WERI-Rb-1 (cell line): ENCODE results near the gene OTOF.

Source experiments
- DNase-seq: peaks from one replicate; pipeline ENCODE4 v3.0.0-alpha.2; 2020
- H3K27ac ChIP-seq: fragments of 250-450 bp; sonication (Bioruptor Pico); 2 replicates; pipeline ENCODE4 v1.5.1; 2020; ENCODE audit warnings: mild to moderate bottlenecking, moderate library complexity
- H3K27me3 ChIP-seq: fragments of 250-450 bp; sonication (Bioruptor Pico); 2 replicates; pipeline ENCODE4 v1.5.1; 2021; ENCODE audit warnings: mild to moderate bottlenecking, low read depth, moderate library complexity; ENCODE audit not compliant: insufficient read depth, severe bottlenecking
- H3K36me3 ChIP-seq: fragments of 250-450 bp; sonication (Bioruptor Pico); 2 replicates; pipeline ENCODE4 v1.5.1; 2020; ENCODE audit warnings: mild to moderate bottlenecking, moderate library complexity
- H3K4me3 ChIP-seq: 2 replicates; pipeline ENCODE4 v1.5.1; 2011; ENCODE audit warnings: low read depth, mild to moderate bottlenecking, control low read depth, low read length
- H3K9me3 ChIP-seq: fragments of 250-450 bp; sonication (Bioruptor Pico); 2 replicates; pipeline ENCODE4 v1.5.1; 2021; ENCODE audit warnings: mild to moderate bottlenecking, moderate library complexity; ENCODE audit not compliant: severe bottlenecking
- TF ChIP-seq, protein P1 (sequence below): IDR thresholded peaks from 2 replicates; pipeline ENCODE4 v1.5.1; 2011; ENCODE audit warnings: low read depth, mild to moderate bottlenecking, control low read depth, inconsistent platforms, low read length

OTOF gene

DNA sequence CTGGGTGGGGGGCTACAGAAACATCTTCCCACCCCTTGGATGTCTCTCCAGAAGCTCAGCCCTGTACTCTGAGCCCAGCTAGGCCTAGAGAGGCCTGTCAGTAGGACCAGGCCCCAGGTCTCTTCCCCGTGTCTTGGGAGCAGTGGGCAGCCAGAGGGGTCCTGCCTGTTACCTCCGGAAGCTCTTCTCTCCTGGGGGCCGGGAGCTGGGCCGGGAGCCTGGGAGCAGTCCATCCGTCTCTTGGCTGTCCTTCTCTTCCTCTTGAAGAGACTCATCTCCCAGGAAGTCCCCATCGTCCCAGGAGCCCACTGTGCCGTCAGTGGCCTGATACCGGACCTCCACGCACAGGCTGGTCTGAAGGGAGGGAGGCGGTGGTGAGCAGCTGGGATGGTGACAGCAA lies 38.3 kb upstream of the OTOF start:
- Histone ChIP-seq H3K36me3 (no peaks in the 10 kb centered on the region), H3K27ac (no peak overlapping the region), H3K9me3 (no peaks in the 10 kb centered on the region), H3K4me3 (no peak overlapping the region), H3K27me3 (no peaks in the 10 kb centered on the region)
- no peak for DNase-seq
- TF ChIP-seq, protein P1, sequence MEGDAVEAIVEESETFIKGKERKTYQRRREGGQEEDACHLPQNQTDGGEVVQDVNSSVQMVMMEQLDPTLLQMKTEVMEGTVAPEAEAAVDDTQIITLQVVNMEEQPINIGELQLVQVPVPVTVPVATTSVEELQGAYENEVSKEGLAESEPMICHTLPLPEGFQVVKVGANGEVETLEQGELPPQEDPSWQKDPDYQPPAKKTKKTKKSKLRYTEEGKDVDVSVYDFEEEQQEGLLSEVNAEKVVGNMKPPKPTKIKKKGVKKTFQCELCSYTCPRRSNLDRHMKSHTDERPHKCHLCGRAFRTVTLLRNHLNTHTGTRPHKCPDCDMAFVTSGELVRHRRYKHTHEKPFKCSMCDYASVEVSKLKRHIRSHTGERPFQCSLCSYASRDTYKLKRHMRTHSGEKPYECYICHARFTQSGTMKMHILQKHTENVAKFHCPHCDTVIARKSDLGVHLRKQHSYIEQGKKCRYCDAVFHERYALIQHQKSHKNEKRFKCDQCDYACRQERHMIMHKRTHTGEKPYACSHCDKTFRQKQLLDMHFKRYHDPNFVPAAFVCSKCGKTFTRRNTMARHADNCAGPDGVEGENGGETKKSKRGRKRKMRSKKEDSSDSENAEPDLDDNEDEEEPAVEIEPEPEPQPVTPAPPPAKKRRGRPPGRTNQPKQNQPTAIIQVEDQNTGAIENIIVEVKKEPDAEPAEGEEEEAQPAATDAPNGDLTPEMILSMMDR, result no peak

DNA sequence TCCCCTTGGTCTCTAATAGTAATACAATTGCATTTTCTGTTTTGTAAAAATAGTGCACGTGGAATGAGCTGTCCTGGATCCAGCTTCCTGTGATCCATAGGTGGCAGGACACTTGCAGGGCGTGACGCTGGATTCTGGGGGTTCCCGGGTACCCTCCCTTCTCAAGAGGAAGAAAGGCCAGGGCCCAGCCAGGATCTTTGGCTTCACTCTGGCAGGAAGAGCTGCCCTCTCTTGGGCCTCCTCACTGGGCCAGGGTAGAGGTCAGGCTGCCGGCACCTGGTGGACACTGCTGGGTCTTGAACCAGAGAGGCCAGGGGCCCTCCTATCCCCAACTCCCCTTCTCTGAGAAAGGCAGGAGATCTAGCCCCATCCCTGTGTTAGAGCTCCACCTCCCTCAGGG lies 37.8 kb upstream of the OTOF start:
- no peaks in the 10 kb centered on the region for H3K36me3 ChIP-seq
- no peak overlapping the region for H3K4me3 ChIP-seq
- H3K27me3 ChIP-seq, result no peaks in the 10 kb centered on the region
- H3K27ac ChIP-seq, result no peak overlapping the region
- H3K9me3 ChIP-seq, result no peaks in the 10 kb centered on the region
- DNase-seq, result no peak
- TF ChIP-seq, protein P1, result no peak

DNA sequence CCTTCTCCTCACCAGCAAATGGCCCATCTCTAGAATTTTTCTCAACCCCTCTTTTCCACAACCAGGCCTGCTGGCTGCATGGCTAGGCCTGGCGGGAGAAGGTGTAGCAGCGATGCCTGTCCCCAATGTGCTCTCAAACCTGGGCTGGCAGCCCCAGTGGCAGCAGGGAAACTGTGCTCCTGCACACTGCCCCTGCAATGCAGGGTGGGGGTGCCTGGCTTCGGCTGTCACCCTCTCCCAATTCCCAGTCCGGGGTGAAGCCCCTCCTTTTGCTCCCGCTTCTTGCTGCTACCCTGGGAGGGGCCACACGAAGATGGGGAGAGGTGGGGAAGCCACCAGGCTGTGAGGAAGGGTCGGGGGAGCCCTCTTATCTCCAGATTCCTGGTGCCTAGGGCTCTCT lies 36.1 kb upstream of the OTOF start:
- Histone ChIP-seq H3K36me3 (no peaks in the 10 kb centered on the region), H3K4me3 (no peak overlapping the region), H3K27me3 (no peaks in the 10 kb centered on the region), H3K27ac (no peak overlapping the region), H3K9me3 (no peaks in the 10 kb centered on the region)
- TF ChIP-seq, protein P1, result no peak
- no peak for DNase-seq

DNA sequence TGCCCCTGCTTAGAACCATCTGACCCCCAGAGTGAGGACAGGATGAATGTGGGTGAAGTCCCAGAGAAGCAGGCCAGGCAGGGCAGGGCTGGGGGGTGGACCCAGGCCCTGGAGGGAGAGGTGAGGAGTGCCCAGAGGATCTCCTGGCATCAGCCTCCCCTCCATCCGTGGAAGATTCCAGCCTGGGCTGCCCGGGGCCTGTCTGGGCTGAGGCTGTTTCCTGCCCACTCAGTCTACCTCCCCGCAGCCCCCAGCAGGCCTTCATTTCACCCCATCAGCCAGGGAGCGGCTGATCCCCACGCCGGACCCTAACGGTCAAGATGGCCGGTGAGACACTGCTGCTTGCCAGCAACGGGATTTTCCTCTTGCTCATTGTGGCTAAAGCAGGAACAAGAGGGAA lies 35.3 kb upstream of the OTOF start:
- no peaks in the 10 kb centered on the region for H3K36me3 ChIP-seq

DNA sequence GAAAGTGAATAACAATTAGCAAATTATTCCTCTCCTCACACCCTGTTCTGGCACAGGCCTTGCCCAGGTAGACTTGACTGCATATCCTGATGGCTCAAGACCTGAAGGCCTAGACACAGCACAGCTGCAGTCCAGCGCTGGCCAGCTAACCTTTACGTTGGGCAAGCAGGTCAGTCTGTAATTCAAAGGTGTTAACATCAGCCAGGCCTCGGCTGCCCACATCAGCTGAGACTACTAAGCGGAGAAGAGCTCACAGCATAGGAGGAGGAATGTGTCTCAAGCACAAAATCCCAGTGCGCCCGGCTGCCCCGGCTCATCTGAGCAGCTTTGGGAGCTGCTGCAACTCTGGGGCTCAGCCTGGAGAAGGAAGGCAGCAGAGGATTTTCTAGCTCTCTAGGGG lies 33.5 kb upstream of the OTOF start:
- Histone ChIP-seq H3K4me3 (no peak overlapping the region), H3K36me3 (no peaks in the 10 kb centered on the region), H3K27me3 (no peaks in the 10 kb centered on the region), H3K9me3 (no peaks in the 10 kb centered on the region), H3K27ac (no peak overlapping the region; the same call in 1 of the 2 replicates)
- peak; percentile 56 for DNase-seq
- TF ChIP-seq, protein P1, result no peak

More for the DNA sequence above, 35.3 kb upstream of the OTOF start:
- Histone ChIP-seq H3K4me3 (no peak overlapping the region), H3K9me3 (no peaks in the 10 kb centered on the region), H3K27me3 (no peaks in the 10 kb centered on the region), H3K27ac (no peak overlapping the region)
- TF ChIP-seq, protein P1, result no peak
- DNase-seq, result no peak

DNA sequence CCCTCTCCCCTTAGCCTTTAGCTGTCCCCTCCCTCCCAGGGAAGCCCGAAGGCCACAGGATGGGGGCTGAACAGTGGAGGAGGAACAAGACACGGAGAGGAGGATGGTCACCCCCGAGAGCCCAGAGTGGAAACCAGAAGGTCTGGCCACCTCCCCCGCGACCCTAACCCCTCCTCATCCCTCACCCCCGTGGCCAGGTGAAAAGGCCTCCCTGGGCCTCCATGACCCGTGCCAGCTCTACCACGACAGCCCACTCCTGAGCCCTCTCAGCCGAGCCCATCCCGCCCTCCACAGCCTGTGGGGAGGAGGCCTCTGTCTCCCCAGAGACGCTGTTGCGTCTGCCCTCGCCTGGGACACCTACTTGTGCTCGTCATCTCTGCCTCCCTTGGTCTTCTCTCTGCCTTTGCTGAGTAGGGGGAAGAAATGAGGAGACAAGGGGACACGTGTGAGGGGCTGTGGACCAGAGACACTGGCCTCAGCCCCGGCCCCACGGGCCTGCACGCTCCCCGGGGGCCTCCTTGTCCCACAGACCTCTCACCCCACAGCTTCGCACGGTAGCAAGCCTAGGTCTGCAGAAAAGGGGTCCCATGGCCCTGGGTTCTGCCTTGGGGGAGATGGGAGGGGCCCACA lies 32.5 kb upstream of the OTOF start:
- no peak overlapping the region for H3K4me3 ChIP-seq
- H3K36me3 ChIP-seq, result no peaks in the 10 kb centered on the region
- no peaks in the 10 kb centered on the region for H3K9me3 ChIP-seq
- no peaks in the 10 kb centered on the region for H3K27me3 ChIP-seq
- H3K27ac ChIP-seq, result no peak overlapping the region; the same call in 1 of the 2 replicates
- DNase-seq, result no peak
- TF ChIP-seq, protein P1, result no peak
